PC-3 (cell line): ENCODE results near the gene BEX4. TPM values are rescaled to one million over a fixed set of nuclear protein-coding genes. Genes with fewer than 3 reads are reported as not detected.
A peak's percentile ranks its signal among the peaks of the same experiment; 100 is the strongest.
"Not testable (repeated sequence)": the region's sequence is repeated elsewhere in the genome, so short reads cannot be mapped to it uniquely, and the experiment has no call there.

Experiments used
- ATAC-seq: fragments of 200-7000 bp; cut with Tn5 transposase; 2 replicates; pipeline ENCODE4 v1.9.1; 2020; ENCODE audit warnings: mild to moderate bottlenecking, moderate library complexity
- Bru-seq: library from RNA; stranded (reverse); fragments of 400-500 nt; gene quantifications from one replicate; lab custom pipeline; 2021; lab: Mats Ljungman, UMichigan
- BruChase-seq, 2 experiments: library from RNA; stranded (reverse); fragments of 400-500 nt; gene quantifications; one replicate each; lab custom pipeline; 2021; lab: Mats Ljungman, UMichigan
- BruUV-seq: library from RNA; stranded (reverse); fragments of 400-500 nt; replicated peaks from 2 replicates; lab custom pipeline; 2021; lab: Mats Ljungman, UMichigan
- CTCF ChIA-PET: fragments of 300-600 bp; sonication (Branson Sonifier 250); formaldehyde crosslinking; loops from one replicate; lab custom pipeline; 2022; ENCODE audit warnings: antibody characterized with exemption; lab: Charles Lee
- POLR2A ChIA-PET: fragments of 300-600 bp; sonication (Branson Sonifier 250); formaldehyde crosslinking; loops from one replicate; lab custom pipeline; 2022; ENCODE audit warnings: antibody characterized with exemption; ENCODE audit not compliant: unreplicated experiment; lab: Charles Lee
- DNase-seq: peaks from one replicate; pipeline ENCODE4 v3.0.0-alpha.2; 2015
- H2AFZ ChIP-seq: fragments of 300-600 bp; sonication (generic); 2 replicates; pipeline ENCODE4 v1.6.0; 2016; ENCODE audit warnings: antibody characterized with exemption, low read length
- H3F3A ChIP-seq: fragments of 300-600 bp; sonication (generic); one replicate; pipeline ENCODE4 v1.6.0; 2017; ENCODE audit warnings: antibody characterized with exemption, low read length, control low read depth, mild to moderate bottlenecking; ENCODE audit not compliant: unreplicated experiment
- H3K27ac ChIP-seq: fragments of 300-600 bp; sonication (generic); 2 replicates; pipeline ENCODE4 v1.5.1; 2016; ENCODE audit warnings: mild to moderate bottlenecking, low read length
- H3K27me3 ChIP-seq: fragments of 300-600 bp; sonication (generic); 2 replicates; pipeline ENCODE4 v1.6.1; 2016; ENCODE audit warnings: low read length, mixed read lengths
- H3K36me3 ChIP-seq: fragments of 300-600 bp; sonication (generic); 2 replicates; pipeline ENCODE4 v1.6.1; 2016; ENCODE audit warnings: low read depth, mixed run types, low read length, mixed read lengths
- H3K4me1 ChIP-seq: fragments of 300-600 bp; sonication (generic); 2 replicates; pipeline ENCODE4 v1.5.1; 2016; ENCODE audit warnings: low read length; ENCODE audit not compliant: insufficient read depth
- H3K4me2 ChIP-seq: fragments of 300-600 bp; sonication (generic); 2 replicates; pipeline ENCODE4 v1.6.0; 2016; ENCODE audit warnings: low read length
- H3K4me3 ChIP-seq: fragments of 300-600 bp; sonication (generic); 2 replicates; pipeline ENCODE4 v1.5.1; 2016; ENCODE audit warnings: mild to moderate bottlenecking, low read length, mixed read lengths
- H3K79me2 ChIP-seq: fragments of 300-600 bp; sonication (generic); 2 replicates; pipeline ENCODE4 v1.6.1; 2017; ENCODE audit warnings: low read length, mixed read lengths
- H3K9ac ChIP-seq: fragments of 300-600 bp; sonication (generic); 2 replicates; pipeline ENCODE4 v1.6.0; 2016; ENCODE audit warnings: mild to moderate bottlenecking, low read length
- H3K9me2 ChIP-seq: fragments of 300-600 bp; sonication (generic); replicated peaks from 2 replicates; pipeline ENCODE4 v1.6.1; 2016; ENCODE audit warnings: mixed run types, low read length, mixed read lengths
- H3K9me3 ChIP-seq: fragments of 300-600 bp; sonication (generic); 2 replicates; pipeline ENCODE4 v1.6.1; 2016; ENCODE audit warnings: low read length, mixed read lengths
- H4K20me1 ChIP-seq: fragments of 300-600 bp; sonication (generic); 2 replicates; pipeline ENCODE4 v1.6.1; 2016; ENCODE audit warnings: low read length, mixed read lengths
- EZH2 ChIP-seq: fragments of 300-600 bp; sonication (generic); IDR thresholded peaks from one replicate; pipeline ENCODE4 v1.6.1; 2017; ENCODE audit warnings: antibody characterized with exemption, mild to moderate bottlenecking, low read length; ENCODE audit not compliant: unreplicated experiment
- EZH2phosphoT487 ChIP-seq: fragments of 300-600 bp; sonication (generic); IDR thresholded peaks from 2 replicates; pipeline ENCODE4 v1.6.1; 2018; ENCODE audit warnings: mild to moderate bottlenecking, antibody characterized with exemption, low read length, borderline replicate concordance
- intact Hi-C: fragments of 100-400 bp; cut with micrococcal nuclease; formaldehyde crosslinking; loops from 2 replicates; pipeline ENCODE4 v1.9.0; 2023
- long read RNA-seq: library from polyadenylated mRNA; unstranded; transcript quantifications from one replicate; pipeline ENCODE4 v2.0.0, GENCODE V29; 2021; ENCODE audit not compliant: unreplicated experiment
- total RNA-seq: library from RNA; depleted of rRNA; stranded (reverse); fragments of >200 nt; gene quantifications from 2 replicates; pipeline ENCODE4 v1.2.3, GENCODE V29; 2014; rRNA removed
- TF ChIP-seq, protein P1 (sequence below): fragments of 300-600 bp; sonication (generic); conservative IDR thresholded peaks from 2 replicates; pipeline ENCODE4 v1.5.1; 2017; ENCODE audit warnings: antibody characterized with exemption, low read depth, mild to moderate bottlenecking, low read length

The BEX4 gene
- total RNA-seq (10.9 and 11.5 TPM in 2 replicates), Bru-seq, nascent RNA (percentile 53 among the genes with signal in this experiment), BruChase-seq, experiment 1, labeled RNA remaining after a 6-hour chase (percentile 69 among the genes with signal in this experiment), BruChase-seq, experiment 2, labeled RNA remaining after a 2-hour chase (percentile 62 among the genes with signal in this experiment)
- long read RNA-seq, transcript BEX4-202 (3 exons, 1,328 nt) = major isoform, 8 of 19 reads
- long read RNA-seq, partial matches to known transcripts = 0 of 19 reads
- long read RNA-seq, other reads (novel, unspliced or antisense) = 11 of 19 reads

DNA sequence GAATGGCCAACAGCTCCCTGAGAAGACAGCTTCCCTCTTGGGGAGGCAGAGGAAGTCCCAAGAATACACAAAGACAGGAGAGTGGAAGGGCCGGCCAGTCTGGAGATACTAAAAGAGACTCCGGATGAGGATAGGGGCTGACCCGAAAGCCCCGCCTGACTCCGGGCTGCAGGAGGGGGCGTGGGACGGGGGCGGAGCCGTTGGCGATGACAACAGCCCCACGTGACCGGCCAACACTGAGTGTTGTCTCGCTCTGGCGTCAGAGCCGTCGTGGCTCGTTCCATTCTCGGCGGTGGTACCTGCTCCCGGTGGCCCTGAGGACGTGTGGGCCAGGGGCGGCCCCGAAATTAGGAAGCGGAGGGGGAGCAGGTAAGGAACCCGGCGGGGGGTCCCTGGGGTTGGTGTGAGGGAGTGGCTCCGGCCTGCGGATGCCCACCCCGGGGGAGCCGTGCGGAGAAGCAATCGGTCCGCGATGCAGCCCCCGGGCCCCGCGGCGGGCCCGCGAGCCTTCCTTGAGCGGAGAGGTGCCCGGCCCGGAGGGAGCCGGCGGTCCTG is at the start of gene BEX4:
Gene BEX4 (plus strand): TSS at position 239 of the 555 bp plus-strand sequence. CDS start 1,046 bp downstream, outside the sequence.
- Histone ChIP-seq H3K27ac (no peak within 1 kb of the TSS), H3K4me2 (peak within 1 kb of the TSS; percentile 78), H3K4me1 (no peaks in the 10 kb centered on the region), H3K36me3 (no peaks in the 10 kb centered on the region), H3K9me2 (no peaks in the 10 kb centered on the region), H3K79me2 (no peaks in the 10 kb centered on the region), H3K9ac (peak within 1 kb of the TSS; percentile 61), H3K9me3 (no peaks in the 10 kb centered on the region), H3K4me3 (peak within 1 kb of the TSS; percentile 68), H2AFZ (peak within 1 kb of the TSS; percentile 69), H4K20me1 (no peaks in the 10 kb centered on the region), H3K27me3 (no peaks in the 10 kb centered on the region), H3F3A (no peaks in the 10 kb centered on the region)
- TF ChIP-seq EZH2phosphoT487 = no peak
- TF ChIP-seq EZH2 = no peak
- TF ChIP-seq, protein P1, sequence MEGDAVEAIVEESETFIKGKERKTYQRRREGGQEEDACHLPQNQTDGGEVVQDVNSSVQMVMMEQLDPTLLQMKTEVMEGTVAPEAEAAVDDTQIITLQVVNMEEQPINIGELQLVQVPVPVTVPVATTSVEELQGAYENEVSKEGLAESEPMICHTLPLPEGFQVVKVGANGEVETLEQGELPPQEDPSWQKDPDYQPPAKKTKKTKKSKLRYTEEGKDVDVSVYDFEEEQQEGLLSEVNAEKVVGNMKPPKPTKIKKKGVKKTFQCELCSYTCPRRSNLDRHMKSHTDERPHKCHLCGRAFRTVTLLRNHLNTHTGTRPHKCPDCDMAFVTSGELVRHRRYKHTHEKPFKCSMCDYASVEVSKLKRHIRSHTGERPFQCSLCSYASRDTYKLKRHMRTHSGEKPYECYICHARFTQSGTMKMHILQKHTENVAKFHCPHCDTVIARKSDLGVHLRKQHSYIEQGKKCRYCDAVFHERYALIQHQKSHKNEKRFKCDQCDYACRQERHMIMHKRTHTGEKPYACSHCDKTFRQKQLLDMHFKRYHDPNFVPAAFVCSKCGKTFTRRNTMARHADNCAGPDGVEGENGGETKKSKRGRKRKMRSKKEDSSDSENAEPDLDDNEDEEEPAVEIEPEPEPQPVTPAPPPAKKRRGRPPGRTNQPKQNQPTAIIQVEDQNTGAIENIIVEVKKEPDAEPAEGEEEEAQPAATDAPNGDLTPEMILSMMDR = no peak
- no TSS peak for BruUV-seq
- DNase-seq = peak; percentile 68
- ChIA-PET POLR2A (no interaction called here), CTCF (no interaction called here)
- intact Hi-C loops = loop anchor here (10.0 kb wide), 1 partner anchor 130 kb away; no protein-coding TSS in a partner anchor
- peak; percentile 91 for ATAC-seq

- no peak overlapping the region for H3K4me2 ChIP-seq
- H4K20me1 ChIP-seq = no peaks in the 10 kb centered on the region
- TF ChIP-seq EZH2phosphoT487 (no peak), EZH2 (no peak)
- intact Hi-C loops = no loop called here
- no peaks in the 10 kb centered on the region for H3K9me2 ChIP-seq
- H3K36me3 ChIP-seq = no peaks in the 10 kb centered on the region
- no peak overlapping the region for H3K27ac ChIP-seq
- no peaks in the 10 kb centered on the region for H3F3A ChIP-seq
- H3K4me3 ChIP-seq = no peak overlapping the region
- no peaks in the 10 kb centered on the region for H3K4me1 ChIP-seq
- H3K79me2 ChIP-seq = no peaks in the 10 kb centered on the region
- no peaks in the 10 kb centered on the region for H3K9me3 ChIP-seq
- DNase-seq (peak; percentile 63), ATAC-seq (peak; percentile 78; the same call in 1 of the 2 replicates)
- no peak overlapping the region for H3K9ac ChIP-seq
- H2AFZ ChIP-seq = no peak overlapping the region
- no TSS peak for BruUV-seq
- ChIA-PET CTCF (no interaction called here), POLR2A (no interaction called here)
- H3K27me3 ChIP-seq = no peaks in the 10 kb centered on the region
These were observed 44.7 kb upstream of the BEX4 start for GRCh38 chrX:103170216-103170615.

DNA sequence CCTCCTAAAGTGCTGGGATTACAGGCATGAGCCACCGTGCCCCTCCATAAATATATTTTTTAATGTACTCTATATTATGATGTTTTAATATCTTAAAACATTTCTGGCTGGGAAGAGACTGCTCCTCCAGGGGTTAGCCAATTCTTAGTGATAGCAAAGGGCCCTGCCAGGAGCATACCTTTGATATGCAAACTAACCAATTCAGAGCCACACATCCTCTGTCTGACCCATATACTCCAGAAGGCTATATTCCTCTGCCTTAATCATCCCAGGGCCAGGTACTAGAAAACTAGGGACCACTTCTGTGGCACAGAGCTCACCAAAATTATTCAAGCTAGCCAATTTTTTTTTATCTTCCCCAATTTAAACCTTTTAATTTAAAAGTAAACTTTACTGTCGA is 43.6 kb upstream of the BEX4 start:
- no peak for ATAC-seq
- no TSS peak for BruUV-seq
- Histone ChIP-seq H3K4me3 (no peak overlapping the region), H3K4me2 (no peak overlapping the region), H3K36me3 (no peaks in the 10 kb centered on the region), H4K20me1 (no peaks in the 10 kb centered on the region), H3F3A (no peaks in the 10 kb centered on the region), H3K27me3 (no peaks in the 10 kb centered on the region), H3K9ac (no peak overlapping the region), H3K9me2 (no peaks in the 10 kb centered on the region), H3K27ac (no peak overlapping the region), H3K79me2 (no peaks in the 10 kb centered on the region), H3K9me3 (no peaks in the 10 kb centered on the region), H3K4me1 (no peaks in the 10 kb centered on the region), H2AFZ (no peak overlapping the region)
- DNase-seq = no peak
- TF ChIP-seq EZH2phosphoT487 (no peak), EZH2 (no peak)
- TF ChIP-seq, protein P1 = no peak
- intact Hi-C loops = no loop called here
- ChIA-PET POLR2A (no interaction called here), CTCF (no interaction called here)

DNA sequence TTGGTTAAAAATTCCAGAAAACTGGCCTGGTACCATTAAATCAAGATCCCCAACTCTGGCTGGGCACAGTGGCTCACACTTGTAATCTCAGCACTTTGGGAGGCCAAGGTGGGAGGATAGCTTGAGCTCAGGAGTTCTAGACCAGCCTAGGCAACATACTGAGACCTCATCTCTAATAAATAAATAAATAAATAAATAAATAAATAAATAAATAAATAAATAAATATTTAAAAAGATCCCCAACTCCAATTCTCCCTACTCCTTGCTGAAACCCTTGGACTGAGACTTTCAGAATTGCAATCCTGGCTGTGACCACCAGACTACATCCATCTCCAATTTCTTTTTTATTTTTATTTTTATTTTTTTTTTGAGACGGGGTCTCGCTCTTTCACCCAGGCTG is 39.7 kb upstream of the BEX4 start:
- H3K9me3 ChIP-seq, H3K9me2 ChIP-seq, H3K27ac ChIP-seq, intact Hi-C loops, H3K4me3 ChIP-seq, H3K27me3 ChIP-seq, H3F3A ChIP-seq, H3K4me1 ChIP-seq, BruUV-seq, H4K20me1 ChIP-seq, DNase-seq, H3K79me2 ChIP-seq, H3K4me2 ChIP-seq, H3K36me3 ChIP-seq, ATAC-seq, POLR2A ChIA-PET, H3K9ac ChIP-seq, H2AFZ ChIP-seq: not testable (repeated sequence)
- CTCF ChIA-PET = interaction anchor here (0.7 kb wide), 1 partner anchor 26 kb away, joined by 5 read pairs; no protein-coding TSS in a partner anchor
